NCI-H510A (cell line): ENCODE measurements around the gene ECI1.
"Not testable (repeated sequence)": the region's sequence is repeated elsewhere in the genome, so short reads cannot be mapped to it uniquely, and the experiment has no call there.

Experiments used
- DNase-seq: peaks from one replicate; lab custom pipeline; 2025; lab: John Stamatoyannopoulos, UW

ECI1 gene

DNA sequence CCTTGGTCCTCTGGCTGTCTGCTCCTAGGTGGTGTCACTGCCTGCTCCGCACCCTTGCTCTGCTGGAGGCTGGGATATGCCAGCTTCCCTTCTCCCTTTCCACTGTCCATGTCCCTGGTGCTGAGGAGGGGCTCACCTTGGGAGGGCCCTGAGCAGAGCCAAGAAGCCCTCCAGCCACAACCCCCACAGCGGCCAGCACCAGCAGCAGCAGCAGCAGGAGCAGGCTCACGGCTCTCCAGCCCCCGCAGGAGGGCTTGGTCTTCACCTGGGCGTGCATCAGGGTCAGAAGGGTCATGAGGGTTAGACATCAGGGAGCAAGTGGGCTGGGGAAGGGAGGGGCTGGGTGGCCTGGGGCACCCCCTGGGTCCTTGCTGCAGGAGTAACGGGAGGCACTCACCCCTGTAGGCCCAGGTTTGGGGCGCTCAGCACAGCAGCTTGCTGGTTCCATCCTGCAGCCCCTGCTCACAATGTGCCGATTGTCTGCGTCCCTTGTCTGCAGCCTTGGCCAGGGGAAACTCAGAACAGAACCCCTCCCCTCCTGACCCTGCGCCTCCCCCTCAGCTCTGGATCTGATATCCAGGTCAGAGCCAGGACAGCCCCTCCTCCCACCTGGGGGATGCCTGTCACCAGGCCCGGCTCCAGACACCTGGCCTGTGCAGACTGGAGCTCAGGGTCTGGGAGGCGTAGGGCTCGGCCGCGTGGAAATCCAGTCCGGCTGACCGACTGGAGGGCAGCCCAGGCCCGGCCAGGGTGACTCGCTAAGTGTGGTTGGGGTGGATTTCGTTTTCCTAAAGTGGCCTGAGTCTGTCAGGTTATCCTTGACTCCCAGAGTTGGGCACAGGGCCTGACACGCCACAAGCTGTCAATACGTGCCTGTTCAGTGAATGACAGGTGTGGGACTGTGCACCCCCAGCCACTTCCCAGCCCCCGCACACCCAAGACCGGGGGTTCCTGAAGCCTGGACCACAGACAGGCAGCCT lies 40.7 kb downstream of the ECI1 start, which contains the start of gene BRICD5:
BRICD5 (minus strand) TSS at position 478 of the 980 bp plus-strand sequence; CDS start at position 448, 30 bp downstream.
- no peak for DNase-seq

DNA sequence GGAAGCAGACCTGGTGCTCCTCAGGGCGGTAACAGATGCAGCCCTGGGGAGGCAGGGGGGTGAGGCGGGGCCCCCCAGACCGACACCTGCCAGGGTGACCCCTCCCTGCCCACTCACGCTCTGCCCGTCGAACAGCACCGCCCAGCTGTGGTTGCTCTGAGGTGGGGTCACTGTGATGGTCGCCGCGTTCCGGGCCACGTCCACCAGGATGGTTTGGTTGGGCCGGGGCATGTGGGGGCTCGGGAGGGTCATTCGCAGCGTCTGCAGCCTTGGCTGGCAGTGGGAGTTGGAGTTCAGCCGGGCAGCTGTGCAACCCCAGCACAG lies 41.4 kb downstream of the ECI1 start:
- DNase-seq = no peak

DNA sequence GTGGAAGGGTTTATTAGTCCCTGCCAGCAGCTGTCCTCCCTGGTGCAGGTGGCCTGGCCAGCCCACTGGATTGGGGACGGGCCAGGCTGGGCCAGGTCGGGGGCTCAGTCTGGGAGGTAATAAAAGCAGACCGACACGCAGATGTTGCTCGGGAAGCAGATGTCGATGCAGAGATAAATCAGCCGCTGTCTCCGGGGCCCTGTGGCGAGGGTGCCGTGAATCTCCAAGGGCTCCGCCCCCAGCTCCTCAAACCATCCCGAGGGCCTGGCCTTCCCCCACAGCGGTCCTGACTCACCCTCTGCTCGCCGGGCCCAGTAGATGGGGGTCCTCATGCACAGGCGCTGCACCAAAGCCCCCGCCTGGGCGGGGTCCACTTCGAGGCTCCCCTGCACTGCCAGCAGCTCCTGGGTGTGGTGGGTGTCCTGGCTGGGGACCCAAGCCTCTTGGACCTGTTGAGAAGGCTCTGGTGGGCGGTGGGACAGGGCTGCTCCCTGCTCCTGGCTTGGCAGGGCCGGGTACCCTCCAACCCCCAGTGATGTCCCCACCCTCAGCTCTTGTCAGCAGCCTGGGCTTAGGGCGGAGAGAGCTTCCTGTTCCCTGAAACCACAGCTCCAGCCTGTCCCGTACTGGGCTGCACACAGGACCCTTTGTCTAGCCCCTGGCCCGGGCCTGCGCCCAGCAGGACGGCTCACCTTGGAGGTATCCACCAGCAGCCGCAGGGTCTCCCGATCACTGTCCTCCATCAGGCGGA lies 42.0 kb downstream of the ECI1 start:
- DNase-seq = no peak

DNA sequence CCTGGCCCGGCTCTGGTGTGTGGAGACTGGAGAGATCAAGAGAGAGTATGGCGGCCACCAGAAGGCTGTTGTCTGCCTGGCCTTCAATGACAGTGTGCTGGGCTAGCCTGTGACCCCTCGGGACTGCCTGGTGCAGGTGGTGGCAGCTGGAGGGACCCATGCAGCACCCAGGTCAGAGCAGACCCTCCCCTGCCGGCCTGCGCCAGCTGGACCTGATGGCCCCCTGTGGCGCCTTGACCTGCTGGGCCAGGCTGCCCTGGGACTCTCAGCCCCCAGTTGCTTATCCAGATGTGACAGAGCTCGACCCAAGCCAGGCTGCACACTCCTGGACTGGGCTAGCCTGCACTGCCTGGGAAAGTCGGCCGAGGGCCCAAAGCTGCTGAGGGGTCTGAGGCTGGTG lies 42.6 kb downstream of the ECI1 start:
- no peak for DNase-seq

DNA sequence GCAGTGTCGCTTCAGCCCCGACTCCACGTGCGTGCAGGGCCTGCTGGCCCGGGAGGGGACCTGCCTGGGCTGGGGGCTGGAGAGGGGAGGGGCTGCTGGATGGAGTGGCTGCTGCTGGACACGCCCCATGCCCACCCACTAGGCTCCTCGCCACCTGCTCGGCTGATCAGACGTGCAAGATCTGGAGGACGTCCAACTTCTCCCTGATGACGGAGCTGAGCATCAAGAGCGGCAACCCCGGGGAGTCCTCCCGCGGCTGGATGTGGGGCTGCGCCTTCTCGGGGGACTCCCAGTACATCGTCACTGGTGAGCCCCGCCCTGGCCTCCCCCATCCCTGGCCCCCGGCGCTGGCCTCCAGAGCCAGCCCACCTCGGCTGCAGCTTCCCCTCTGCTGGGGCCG lies 43.1 kb downstream of the ECI1 start:
- DNase-seq = no peak

DNA sequence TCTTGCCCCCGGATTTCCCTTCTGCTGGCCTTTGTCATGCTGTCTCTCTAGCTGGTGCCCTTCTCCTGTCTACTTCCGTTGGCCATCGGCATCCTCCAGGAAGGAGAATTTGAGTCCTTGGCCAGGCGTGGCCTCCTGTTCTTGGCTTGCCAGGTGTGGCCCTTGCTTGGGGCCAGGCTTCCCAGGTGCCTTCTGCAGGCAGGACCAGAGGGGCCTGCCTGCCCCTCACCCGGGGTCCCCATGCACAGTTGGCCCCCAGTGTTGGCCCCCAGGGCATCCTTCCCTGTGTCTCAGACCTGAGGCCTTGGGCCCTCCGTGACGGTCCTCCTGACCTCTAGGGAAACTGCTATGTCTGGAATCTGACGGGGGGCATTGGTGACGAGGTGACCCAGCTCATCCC lies 43.5 kb downstream of the ECI1 start:
- no peak for DNase-seq

DNA sequence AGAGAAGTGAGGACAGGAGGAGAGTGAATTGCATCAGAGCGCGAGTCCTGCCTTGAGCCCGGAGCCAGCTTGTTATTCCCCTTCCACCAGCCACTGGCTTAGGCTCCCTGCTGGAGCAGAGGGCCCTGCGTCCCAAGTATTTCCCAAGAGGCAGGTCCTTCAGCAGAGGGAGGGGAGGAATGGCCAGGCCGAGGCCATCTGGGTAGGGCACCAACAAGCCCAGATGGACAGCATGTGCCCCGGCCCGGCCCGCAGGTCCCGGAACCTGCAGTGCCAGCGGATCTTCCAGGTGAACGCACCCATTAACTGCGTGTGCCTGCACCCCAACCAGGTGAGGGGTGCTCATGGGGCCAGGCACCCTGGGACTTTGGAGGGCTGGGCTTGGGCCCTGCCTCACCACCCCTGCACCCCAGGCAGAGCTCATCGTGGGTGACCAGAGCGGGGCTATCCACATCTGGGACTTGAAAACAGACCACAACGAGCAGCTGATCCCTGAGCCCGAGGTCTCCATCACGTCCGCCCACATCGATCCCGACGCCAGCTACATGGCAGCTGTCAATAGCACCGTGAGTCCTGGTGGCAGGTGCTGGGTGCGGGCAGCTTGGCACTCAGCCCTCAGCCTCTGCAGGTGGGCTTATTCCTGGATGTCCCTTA lies 44.5 kb downstream of the ECI1 start:
- no peak for DNase-seq

DNA sequence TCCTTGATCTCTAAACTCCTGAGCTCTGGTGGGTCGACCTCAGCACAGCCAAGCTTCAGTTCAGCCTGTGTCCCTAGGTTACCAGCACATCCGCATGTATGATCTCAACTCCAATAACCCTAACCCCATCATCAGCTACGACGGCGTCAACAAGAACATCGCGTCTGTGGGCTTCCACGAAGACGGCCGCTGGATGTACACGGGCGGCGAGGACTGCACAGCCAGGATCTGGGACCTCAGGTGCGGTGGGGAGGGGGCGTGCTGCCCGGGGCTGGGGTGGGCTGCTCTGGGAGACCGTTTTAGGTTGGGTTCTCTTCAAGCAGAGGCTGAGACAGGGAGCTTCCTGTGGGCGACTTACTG lies 45.0 kb downstream of the ECI1 start:
- DNase-seq = no peak

DNA sequence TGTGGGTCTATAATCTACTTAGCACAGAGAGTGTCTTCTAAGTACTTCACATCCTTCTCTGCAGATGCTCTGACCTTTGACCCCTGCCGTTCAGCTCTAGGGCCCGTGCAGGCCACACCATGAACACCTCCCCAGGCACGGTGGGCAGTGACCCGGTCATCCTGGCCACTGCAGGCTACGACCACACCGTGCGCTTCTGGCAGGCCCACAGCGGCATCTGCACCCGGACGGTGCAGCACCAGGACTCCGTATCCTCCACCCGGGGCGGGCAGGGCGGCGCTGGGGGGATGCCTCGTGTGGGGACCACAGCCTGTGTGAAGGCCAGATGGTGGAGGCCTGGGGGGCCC lies 45.4 kb downstream of the ECI1 start:
- DNase-seq = no peak

DNA sequence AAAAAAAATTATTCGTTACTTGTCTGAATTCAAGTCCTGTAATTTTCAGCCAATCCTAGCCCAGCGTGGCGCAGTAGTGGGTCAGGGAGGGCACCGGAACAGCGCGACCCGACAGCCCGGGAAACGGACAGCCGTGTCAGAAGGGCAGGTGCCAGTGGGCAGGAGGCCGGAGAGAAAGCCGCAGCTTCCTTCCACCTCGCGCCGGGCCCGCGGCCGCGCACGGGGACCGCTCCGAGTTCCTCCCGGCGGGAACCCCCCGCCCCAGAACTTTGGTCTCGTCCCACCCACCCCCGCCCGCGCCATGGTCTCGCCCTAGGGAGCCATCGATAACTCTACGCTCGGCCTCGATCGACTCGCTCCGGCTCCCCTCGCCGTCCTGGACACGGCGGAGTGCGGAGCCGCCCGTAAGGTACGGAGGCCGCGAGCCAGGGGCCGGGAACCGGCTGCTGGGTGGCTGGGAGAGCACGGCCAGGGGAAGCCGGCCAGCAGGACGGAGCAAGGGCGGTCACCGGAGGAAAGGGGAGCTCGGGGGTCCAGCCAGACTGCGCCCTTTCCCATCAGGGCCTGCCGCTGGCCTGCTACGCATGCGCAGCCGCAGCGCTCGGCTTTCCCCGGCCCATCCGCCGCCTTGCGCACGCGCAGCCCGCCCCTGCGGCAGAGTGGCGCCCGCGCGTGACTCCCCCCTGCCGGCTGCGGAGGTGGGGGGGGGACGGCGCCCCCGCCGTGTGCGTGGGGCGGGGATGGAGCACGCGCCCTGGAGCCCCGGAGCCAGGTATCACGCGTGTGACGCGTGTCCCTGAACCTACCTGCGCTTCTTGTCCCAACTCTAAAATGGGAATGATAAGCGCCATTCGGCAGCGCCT lies 46.1 kb downstream of the ECI1 start, which contains the start of gene MLST8:
MLST8 (plus strand) TSS at position 351 of the 863 bp plus-strand sequence. CDS start 632 bp downstream, outside the sequence.
- DNase-seq = peak; percentile 65

DNA sequence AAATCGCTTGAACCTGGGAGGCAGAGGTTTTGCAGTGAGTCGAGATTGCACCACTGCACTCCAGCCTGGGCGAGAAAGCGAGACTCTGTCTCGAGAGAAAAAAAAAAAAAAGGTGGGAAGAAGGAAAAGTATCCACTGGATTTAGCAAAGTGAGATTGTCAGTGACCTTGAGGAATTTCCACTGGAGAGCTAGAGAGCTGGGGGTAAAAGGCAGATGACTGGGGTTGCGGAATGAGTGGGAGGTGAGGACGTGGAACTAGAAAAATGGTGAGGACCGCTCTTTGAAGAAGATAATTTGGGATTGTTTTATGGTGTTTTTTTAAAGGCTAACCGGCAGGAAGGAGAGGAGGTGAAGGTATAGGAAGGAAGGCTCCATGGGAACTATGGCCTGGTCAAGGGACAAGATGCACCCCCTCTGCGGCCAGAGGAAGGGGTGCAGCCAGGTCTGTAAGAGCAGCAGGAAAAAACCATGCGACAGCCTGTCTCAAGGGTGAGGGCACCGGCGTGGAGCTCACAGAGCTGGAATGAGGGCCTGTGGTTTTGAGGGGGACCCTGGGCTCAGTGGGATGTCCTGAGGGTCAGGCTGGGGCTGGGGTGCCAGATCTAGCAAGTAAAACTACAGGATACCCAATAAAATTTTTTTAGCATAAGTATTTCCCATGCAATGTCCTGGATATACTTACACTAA lies 46.8 kb downstream of the ECI1 start:
- DNase-seq = no peak

DNA sequence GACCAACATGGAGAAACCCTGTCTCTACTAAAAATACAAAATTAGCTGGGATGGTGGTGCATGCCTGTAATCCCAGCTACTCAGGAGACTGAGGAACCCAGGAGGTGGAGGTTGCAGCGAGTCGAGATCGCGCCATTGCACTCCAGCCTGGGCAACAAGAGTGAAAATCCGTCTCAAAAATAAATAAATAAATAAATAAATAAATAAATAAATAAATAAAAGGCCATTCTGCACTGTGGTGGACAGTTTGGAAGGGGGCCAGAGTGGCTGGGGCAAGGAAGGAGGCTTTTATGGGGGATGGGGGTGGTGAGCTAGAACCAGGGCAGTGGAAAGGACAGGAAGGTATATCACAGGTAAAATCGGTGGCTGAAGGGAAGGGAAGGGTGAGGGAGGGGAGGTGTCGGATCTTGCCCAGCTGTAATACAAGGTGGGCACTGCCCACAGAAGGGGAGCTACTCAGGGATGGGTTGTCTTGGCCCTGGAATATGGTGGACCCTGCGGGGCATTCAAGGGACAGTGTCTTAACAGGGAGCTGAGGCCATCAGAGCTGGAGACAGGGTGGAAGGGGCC lies 48.2 kb downstream of the ECI1 start:
- DNase-seq = not testable (repeated sequence)

DNA sequence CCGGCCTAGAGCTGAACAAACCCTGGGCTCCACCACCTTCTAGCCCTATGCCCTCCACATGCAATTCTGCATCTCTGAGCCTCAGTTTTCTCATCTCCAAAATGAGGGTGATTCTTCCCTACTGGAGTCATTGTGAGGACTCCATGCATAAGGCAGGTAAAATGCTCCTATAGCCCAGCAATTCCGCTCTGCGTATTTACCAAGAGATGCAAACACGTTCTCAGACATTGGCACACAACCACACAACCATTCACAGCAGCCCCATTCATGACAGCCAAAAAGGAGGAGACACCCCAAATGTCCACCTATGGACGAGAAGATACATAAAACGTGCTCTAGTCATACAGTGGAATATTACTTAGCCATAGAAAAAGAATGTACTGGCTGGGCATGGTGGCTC lies 51.1 kb downstream of the ECI1 start:
- DNase-seq = no peak

DNA sequence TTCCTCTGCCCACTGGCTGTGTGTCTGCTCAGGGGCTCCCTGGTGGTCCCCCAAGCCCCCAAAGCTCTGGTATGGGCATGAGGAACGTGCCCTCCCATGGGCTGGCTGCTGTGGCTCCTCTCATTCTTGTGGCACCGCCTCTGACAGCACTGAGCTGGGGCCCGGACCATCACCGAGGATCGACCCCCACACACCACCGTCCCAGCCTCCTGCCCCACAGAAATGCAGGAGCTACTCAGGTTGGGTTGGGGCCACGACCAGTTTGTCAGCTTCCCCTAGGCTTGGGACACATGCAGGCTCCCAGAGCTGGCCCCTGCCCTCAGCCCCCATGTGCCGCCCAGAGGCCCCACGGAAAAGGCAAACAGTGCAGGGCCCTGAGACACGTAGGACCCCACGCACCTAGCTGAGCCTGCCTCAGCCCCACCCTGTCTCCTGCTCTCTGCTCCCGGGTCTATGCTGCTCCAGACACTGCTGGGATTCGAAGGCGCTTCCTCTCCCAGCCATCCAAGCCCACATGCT lies 51.7 kb downstream of the ECI1 start:
- no peak for DNase-seq

DNA sequence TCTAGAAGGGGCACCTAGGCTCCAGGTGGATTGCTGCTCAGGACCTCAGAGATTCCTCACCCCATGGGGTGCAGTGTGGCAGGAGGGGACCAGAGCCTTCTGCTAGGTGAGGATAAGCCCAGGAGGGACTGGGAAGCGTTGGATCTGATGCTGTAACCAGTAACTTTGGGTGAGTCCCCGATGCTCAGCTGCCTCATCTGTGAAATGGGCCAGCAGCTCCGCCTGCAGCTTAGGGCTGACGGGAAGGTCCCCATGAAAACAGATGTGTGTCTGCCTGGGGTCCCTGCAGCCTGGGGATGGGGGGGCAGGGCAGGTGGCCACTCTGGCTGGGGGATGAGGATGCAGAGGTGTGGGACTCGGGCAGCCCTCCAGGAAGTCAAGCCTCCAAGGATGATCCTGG lies 52.3 kb downstream of the ECI1 start:
- no peak for DNase-seq

DNA sequence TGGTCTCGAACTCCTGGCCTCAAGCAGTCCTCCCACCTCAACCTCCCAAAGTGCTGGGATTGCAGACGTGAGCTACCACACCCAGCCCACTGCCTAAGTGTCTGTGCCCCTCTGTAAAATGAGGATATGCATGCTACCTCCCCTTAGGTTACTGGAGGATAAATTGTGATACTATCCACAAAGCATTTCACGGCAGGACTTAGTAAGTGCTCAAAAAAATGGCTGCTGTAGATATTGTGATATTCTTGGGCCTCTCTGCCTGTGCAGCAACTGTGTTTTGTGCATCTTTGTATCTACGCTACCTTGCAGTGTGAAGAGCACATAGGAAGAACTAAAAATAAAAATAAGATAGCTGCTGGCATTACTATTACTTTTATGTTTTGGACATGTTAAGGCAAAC lies 53.1 kb downstream of the ECI1 start:
- no peak for DNase-seq

DNA sequence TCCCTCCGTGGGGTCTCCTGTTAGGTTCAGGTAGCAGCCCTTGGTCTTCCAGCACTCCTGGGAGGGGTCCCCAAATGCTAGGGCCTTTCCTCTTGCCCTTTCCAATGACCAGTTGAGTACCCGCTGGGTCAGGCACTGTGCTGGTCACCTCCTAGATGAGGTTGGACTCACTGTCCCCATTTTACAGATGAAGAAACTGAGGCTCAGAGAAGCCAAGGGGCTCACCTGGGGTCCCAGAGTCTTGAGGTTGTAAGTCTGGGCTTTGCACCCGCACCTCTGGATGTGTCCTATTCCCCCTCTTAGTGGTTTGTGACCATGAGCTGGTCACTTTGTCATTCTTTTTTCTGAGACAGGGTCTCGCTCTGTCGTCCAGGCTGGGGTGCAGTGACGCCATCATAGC lies 53.6 kb downstream of the ECI1 start:
- DNase-seq = no peak

DNA sequence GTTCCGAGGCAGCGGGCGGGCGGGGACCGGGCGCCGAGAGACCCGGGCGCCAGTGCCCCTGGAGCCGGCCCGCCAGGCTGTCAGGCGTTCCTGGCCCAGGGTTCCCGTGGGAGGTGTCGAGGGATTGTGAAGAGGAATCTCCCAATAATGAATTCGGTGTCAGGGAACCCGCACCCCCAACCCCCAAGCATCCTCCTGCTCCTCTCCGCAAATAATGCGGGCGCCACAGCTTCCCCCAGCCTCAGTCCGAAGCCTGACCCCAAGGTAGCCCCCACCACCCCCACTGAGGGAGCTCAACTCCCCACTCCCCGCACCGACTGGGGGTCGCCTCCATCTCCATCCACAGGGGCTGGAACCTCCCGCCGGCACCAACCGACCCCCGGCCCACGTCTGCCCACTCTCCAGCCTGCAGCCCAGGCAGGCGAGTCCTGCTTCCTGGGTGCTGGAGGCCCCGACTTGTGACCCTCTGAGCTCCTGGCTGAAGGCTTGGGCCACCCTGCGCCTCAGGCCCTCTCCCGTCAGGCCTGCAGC lies 54.3 kb downstream of the ECI1 start:
- no peak for DNase-seq

DNA sequence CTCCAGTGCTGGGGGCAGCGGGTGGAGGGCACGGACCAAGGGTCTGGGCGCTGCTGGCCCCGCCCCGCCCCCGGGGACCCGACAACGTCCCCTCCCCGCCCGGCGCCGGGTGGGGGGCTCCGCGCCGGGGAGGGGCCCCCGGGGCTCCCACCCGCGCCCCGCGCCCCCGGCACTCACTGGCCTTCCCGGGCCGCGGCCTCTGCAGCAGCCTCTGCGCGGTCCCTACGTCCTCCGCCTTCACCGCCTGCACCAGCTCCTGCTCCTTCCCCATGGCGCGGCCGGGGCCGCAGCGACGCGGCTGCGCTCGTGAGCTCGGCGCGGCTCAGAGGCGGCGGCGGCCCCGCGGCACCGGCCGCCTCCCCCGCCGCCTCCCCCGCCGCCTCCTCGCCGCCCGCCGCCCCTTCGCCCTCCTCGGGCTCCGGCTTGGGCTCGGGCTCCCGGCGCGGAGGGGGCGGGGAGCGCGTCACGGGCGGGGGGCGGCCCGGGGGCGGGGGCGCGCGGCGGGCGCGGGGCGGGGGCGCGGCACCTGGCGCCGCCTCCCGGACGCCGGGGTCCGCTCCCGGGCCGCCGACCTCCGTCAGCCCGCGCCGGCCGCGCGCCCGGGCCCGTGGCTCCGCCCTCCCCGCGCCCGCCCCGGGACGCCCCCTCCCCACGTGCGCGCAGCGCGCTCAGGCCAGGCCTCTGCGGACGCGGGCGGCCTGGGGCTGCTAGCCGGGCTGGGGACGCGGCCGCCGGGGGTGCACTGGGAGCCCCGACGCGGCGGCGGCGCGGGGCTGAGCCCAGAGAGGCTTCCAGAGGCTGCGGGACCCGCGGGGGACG lies 55.0 kb downstream of the ECI1 start, which contains the start of gene CASKIN1:
CASKIN1 (minus strand) TSS at position 444 of the 819 bp plus-strand sequence; CDS start at position 271, 173 bp downstream.
- no peak for DNase-seq
